ENCODE measurements around the gene EMB.
A peak's percentile ranks its signal among the peaks of the same experiment; 100 is the strongest.
"Not testable (repeated sequence)": the region's sequence is repeated elsewhere in the genome, so short reads cannot be mapped to it uniquely, and the experiment has no call there.

Gene EMB

GRCh38 chr5:50447941-50448340 is 6.9 kb upstream of the EMB start:
- Histone ChIP-seq H3K4me1 (ENCODE audit: control insufficient read depth, insufficient read depth, low read length) (no peaks in the 10 kb centered on the region), H3K27ac (ENCODE audit: low read length) (no peak overlapping the region), H3K4me3 (ENCODE audit: low read length) (no peak overlapping the region), H3K36me3 (ENCODE audit: control insufficient read depth, insufficient read depth, low read length) (no peaks in the 10 kb centered on the region), H3K27me3 (ENCODE audit: control insufficient read depth, insufficient read depth, low read length) (no peaks in the 10 kb centered on the region), H3K9me3 (ENCODE audit: control insufficient read depth, insufficient read depth, low read length) (no peaks in the 10 kb centered on the region)
- DNase-seq (ENCODE audit: low read depth, low spot score), result no peak
- WGBS (ENCODE audit: insufficient coverage, insufficient read length), result no CpG with 5 or more reads among the region's 7 CpGs

GRCh38 chr5:50447228-50447627 is 6.1 kb upstream of the EMB start:
- no peaks in the 10 kb centered on the region for H3K9me3 ChIP-seq (ENCODE audit: control insufficient read depth, insufficient read depth, low read length)
- no peak overlapping the region for H3K27ac ChIP-seq (ENCODE audit: low read length)
- no peaks in the 10 kb centered on the region for H3K4me1 ChIP-seq (ENCODE audit: control insufficient read depth, insufficient read depth, low read length)

GRCh38 chr5:50445296-50445949 is 4.3 kb upstream of the EMB start:
- DNase-seq (ENCODE audit: low read depth, low spot score), result no peak
- WGBS (ENCODE audit: insufficient coverage, insufficient read length), result no CpG with 5 or more reads among the region's 6 CpGs
- H3K4me1 ChIP-seq (ENCODE audit: control insufficient read depth, insufficient read depth, low read length), result no peaks in the 10 kb centered on the region
- no peaks in the 10 kb centered on the region for H3K27me3 ChIP-seq (ENCODE audit: control insufficient read depth, insufficient read depth, low read length)
- no peaks in the 10 kb centered on the region for H3K36me3 ChIP-seq (ENCODE audit: control insufficient read depth, insufficient read depth, low read length)
- no peaks in the 10 kb centered on the region for H3K9me3 ChIP-seq (ENCODE audit: control insufficient read depth, insufficient read depth, low read length)
- no peak overlapping the region for H3K4me3 ChIP-seq (ENCODE audit: low read length)
- H3K27ac ChIP-seq (ENCODE audit: low read length), result no peak overlapping the region

More at GRCh38 chr5:50447228-50447627, 6.1 kb upstream of the EMB start:
- no peaks in the 10 kb centered on the region for H3K27me3 ChIP-seq (ENCODE audit: control insufficient read depth, insufficient read depth, low read length)
- no peak for DNase-seq (ENCODE audit: low read depth, low spot score)
- no peak overlapping the region for H3K4me3 ChIP-seq (ENCODE audit: low read length)
- no peaks in the 10 kb centered on the region for H3K36me3 ChIP-seq (ENCODE audit: control insufficient read depth, insufficient read depth, low read length)

GRCh38 chr5:50442559-50443539 is 1.8 kb upstream of the EMB start:
- not testable (repeated sequence) for H3K27ac ChIP-seq (ENCODE audit: low read length); H3K4me1 ChIP-seq (ENCODE audit: control insufficient read depth, insufficient read depth, low read length); H3K36me3 ChIP-seq (ENCODE audit: control insufficient read depth, insufficient read depth, low read length); H3K9me3 ChIP-seq (ENCODE audit: control insufficient read depth, insufficient read depth, low read length); DNase-seq (ENCODE audit: low read depth, low spot score); H3K27me3 ChIP-seq (ENCODE audit: control insufficient read depth, insufficient read depth, low read length); H3K4me3 ChIP-seq (ENCODE audit: low read length)
- WGBS (ENCODE audit: insufficient coverage, insufficient read length), result no CpG with 5 or more reads among the region's 4 CpGs

- no peak for DNase-seq (ENCODE audit: low read depth, low spot score)
- H3K27ac ChIP-seq (ENCODE audit: low read length), result no peak overlapping the region
- no peaks in the 10 kb centered on the region for H3K27me3 ChIP-seq (ENCODE audit: control insufficient read depth, insufficient read depth, low read length)
- no peaks in the 10 kb centered on the region for H3K36me3 ChIP-seq (ENCODE audit: control insufficient read depth, insufficient read depth, low read length)
- no peaks in the 10 kb centered on the region for H3K9me3 ChIP-seq (ENCODE audit: control insufficient read depth, insufficient read depth, low read length)
- H3K4me3 ChIP-seq (ENCODE audit: low read length), result peak overlapping the region; percentile 85; the same call in 1 of the 2 replicates
- no peaks in the 10 kb centered on the region for H3K4me1 ChIP-seq (ENCODE audit: control insufficient read depth, insufficient read depth, low read length)
- WGBS (ENCODE audit: insufficient coverage, insufficient read length), result no CpG with 5 or more reads among the region's 9 CpGs
Measured at GRCh38 chr5:50441493-50441955, 436 bp upstream of the EMB start.

- Histone ChIP-seq H3K36me3 (ENCODE audit: control insufficient read depth, insufficient read depth, low read length) (no peaks in the 10 kb centered on the region), H3K9me3 (ENCODE audit: control insufficient read depth, insufficient read depth, low read length) (no peaks in the 10 kb centered on the region), H3K4me1 (ENCODE audit: control insufficient read depth, insufficient read depth, low read length) (no peaks in the 10 kb centered on the region), H3K27ac (ENCODE audit: low read length) (no peak overlapping the region), H3K27me3 (ENCODE audit: control insufficient read depth, insufficient read depth, low read length) (no peaks in the 10 kb centered on the region), H3K4me3 (ENCODE audit: low read length) (no peak overlapping the region)
- WGBS (ENCODE audit: insufficient coverage, insufficient read length), result no CpG with 5 or more reads among the region's 3 CpGs
- no peak for DNase-seq (ENCODE audit: low read depth, low spot score)
Measured at GRCh38 chr5:50439221-50439620, 1.9 kb downstream of the EMB start.

- H3K36me3 ChIP-seq (ENCODE audit: control insufficient read depth, insufficient read depth, low read length); H3K9me3 ChIP-seq (ENCODE audit: control insufficient read depth, insufficient read depth, low read length); H3K4me3 ChIP-seq (ENCODE audit: low read length); H3K27me3 ChIP-seq (ENCODE audit: control insufficient read depth, insufficient read depth, low read length); H3K4me1 ChIP-seq (ENCODE audit: control insufficient read depth, insufficient read depth, low read length); DNase-seq (ENCODE audit: low read depth, low spot score); H3K27ac ChIP-seq (ENCODE audit: low read length): not testable (repeated sequence)
- WGBS (ENCODE audit: insufficient coverage, insufficient read length), result no CpG with 5 or more reads among the region's 3 CpGs
Measured at GRCh38 chr5:50438060-50438459, 3.0 kb downstream of the EMB start.

- 100% methylated on average over 2 of the region's 3 CpGs for WGBS (ENCODE audit: insufficient coverage, insufficient read length)
- H3K4me3 ChIP-seq (ENCODE audit: low read length), result no peak overlapping the region
- H3K9me3 ChIP-seq (ENCODE audit: control insufficient read depth, insufficient read depth, low read length), result no peaks in the 10 kb centered on the region
- no peaks in the 10 kb centered on the region for H3K4me1 ChIP-seq (ENCODE audit: control insufficient read depth, insufficient read depth, low read length)
- no peaks in the 10 kb centered on the region for H3K36me3 ChIP-seq (ENCODE audit: control insufficient read depth, insufficient read depth, low read length)
- H3K27ac ChIP-seq (ENCODE audit: low read length), result no peak overlapping the region
- no peaks in the 10 kb centered on the region for H3K27me3 ChIP-seq (ENCODE audit: control insufficient read depth, insufficient read depth, low read length)
- no peak for DNase-seq (ENCODE audit: low read depth, low spot score)
Measured at GRCh38 chr5:50435168-50435567, 5.9 kb downstream of the EMB start.

- not testable (repeated sequence) for H3K4me3 ChIP-seq (ENCODE audit: low read length); DNase-seq (ENCODE audit: low read depth, low spot score); H3K27me3 ChIP-seq (ENCODE audit: control insufficient read depth, insufficient read depth, low read length); H3K36me3 ChIP-seq (ENCODE audit: control insufficient read depth, insufficient read depth, low read length); H3K27ac ChIP-seq (ENCODE audit: low read length); H3K4me1 ChIP-seq (ENCODE audit: control insufficient read depth, insufficient read depth, low read length); H3K9me3 ChIP-seq (ENCODE audit: control insufficient read depth, insufficient read depth, low read length)
- WGBS (ENCODE audit: insufficient coverage, insufficient read length), result no CpG with 5 or more reads among the region's 3 CpGs
Measured at GRCh38 chr5:50431133-50431904, 9.8 kb downstream of the EMB start.

- not testable (repeated sequence) for H3K4me1 ChIP-seq (ENCODE audit: control insufficient read depth, insufficient read depth, low read length); H3K9me3 ChIP-seq (ENCODE audit: control insufficient read depth, insufficient read depth, low read length); H3K27ac ChIP-seq (ENCODE audit: low read length); H3K4me3 ChIP-seq (ENCODE audit: low read length); H3K27me3 ChIP-seq (ENCODE audit: control insufficient read depth, insufficient read depth, low read length); DNase-seq (ENCODE audit: low read depth, low spot score); H3K36me3 ChIP-seq (ENCODE audit: control insufficient read depth, insufficient read depth, low read length)
- WGBS (ENCODE audit: insufficient coverage, insufficient read length), result no CpG with 5 or more reads among the region's 3 CpGs
Measured at GRCh38 chr5:50423100-50423799, 17.8 kb downstream of the EMB start.
